ENCODE results near the gene CMTM1. TPM values are rescaled to one million over a fixed set of nuclear protein-coding genes. Genes with fewer than 3 reads are reported as not detected.

Gene CMTM1, protein sequence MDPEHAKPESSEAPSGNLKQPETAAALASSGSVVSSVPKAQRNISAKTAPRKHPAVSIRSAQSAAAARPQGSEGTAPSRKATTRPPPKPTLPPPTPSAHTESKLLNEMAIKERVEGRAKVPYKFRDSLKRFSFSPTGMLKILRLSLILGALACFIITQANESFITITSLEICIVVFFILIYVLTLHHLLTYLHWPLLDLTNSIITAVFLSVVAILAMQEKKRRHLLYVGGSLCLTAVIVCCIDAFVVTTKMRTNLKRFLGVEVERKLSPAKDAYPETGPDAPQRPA
- total RNA-seq: 1 to 10 TPM in 3 of 4 donors, not detected in 1; 2.0 to 5.1 (median 2.1) TPM

DNA sequence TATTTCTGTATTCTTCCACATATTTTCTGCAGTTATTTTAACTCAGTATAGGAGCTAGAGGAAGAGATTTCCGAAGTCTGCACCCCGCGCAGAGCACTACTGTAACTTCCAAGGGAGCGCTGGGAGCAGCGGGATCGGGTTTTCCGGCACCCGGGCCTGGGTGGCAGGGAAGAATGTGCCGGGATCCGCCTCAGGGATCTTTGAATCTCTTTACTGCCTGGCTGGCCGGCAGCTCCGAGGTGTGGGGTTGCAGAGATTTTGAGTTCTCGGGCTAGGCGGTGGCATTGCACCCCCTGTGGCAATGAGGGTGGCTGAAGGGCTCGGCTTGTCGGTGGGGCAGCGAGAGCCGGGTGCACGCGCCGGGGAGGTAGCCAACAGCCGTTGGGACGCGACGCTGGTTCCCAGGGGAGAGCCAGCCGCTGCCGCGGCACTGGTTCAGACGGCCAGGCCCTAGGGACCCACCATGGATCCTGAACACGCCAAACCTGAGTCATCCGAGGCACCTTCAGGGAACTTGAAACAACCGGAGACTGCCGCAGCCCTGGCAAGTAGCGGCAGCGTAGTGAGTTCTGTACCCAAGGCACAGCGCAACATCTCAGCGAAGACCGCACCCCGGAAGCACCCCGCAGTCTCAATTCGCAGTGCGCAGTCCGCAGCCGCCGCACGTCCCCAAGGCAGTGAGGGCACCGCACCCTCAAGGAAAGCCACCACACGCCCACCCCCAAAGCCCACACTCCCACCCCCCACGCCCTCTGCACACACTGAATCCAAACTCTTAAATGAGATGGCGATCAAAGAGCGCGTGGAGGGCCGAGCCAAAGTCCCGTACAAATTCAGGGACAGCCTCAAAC lies at the start of gene CMTM1:
Gene CMTM1, plus strand, starts transcription at position 389 of the 851 bp plus-strand sequence. Its CDS starts 75 bp downstream, at position 464.
- no peak within 1 kb of the TSS for H3K4me3 ChIP-seq
- 90 to 95% methylated on average over 49 to 54 of the region's 54 CpGs for WGBS, 2 donors
- TF ChIP-seq, protein P1, sequence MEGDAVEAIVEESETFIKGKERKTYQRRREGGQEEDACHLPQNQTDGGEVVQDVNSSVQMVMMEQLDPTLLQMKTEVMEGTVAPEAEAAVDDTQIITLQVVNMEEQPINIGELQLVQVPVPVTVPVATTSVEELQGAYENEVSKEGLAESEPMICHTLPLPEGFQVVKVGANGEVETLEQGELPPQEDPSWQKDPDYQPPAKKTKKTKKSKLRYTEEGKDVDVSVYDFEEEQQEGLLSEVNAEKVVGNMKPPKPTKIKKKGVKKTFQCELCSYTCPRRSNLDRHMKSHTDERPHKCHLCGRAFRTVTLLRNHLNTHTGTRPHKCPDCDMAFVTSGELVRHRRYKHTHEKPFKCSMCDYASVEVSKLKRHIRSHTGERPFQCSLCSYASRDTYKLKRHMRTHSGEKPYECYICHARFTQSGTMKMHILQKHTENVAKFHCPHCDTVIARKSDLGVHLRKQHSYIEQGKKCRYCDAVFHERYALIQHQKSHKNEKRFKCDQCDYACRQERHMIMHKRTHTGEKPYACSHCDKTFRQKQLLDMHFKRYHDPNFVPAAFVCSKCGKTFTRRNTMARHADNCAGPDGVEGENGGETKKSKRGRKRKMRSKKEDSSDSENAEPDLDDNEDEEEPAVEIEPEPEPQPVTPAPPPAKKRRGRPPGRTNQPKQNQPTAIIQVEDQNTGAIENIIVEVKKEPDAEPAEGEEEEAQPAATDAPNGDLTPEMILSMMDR (IDR thresholded peaks at IDR 0.05): no peak
- no peak for TF ChIP-seq EP300 (IDR thresholded peaks at IDR 0.05)
- no peak for TF ChIP-seq POLR2A (IDR thresholded peaks at IDR 0.05)

DNA sequence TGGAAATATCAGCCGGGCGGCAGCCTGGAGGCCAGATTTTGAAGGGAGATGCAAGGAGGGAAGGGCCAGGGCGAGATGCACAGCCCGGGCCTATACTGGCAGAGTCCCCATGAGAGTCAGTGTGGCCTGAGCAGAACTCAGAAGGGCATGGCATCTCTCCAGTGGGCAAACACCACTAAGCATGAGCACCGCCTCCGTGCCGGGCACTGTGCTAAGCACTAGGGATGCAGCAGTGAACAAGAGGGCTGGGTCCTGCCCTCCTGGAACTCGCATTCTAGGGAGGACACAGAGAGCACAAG lies 49.8 kb upstream of the CMTM1 start:
- Histone ChIP-seq H3K27ac (peak overlapping the region; percentile 87 to 99 (median 98)), H3K4me1 (peaks cover 15 to 87% (median 67%) of the 10 kb centered on the region in 4 donors), H3K36me3 (peaks cover 0 to 9% (median 0%) of the 10 kb centered on the region in 3 donors), H3K27me3 (no peaks in the 10 kb centered on the region), H3K9me3 (no peaks in the 10 kb centered on the region), H3K4me3 (no peak overlapping the region)
- TF ChIP-seq, protein P1 (IDR thresholded peaks at IDR 0.05): no peak
- no peak for TF ChIP-seq EP300 (IDR thresholded peaks at IDR 0.05)
- TF ChIP-seq POLR2A (IDR thresholded peaks at IDR 0.05): no peak
- 2 to 3% methylated on average over 8 of the region's 8 CpGs for WGBS, 2 donors
- DNase-seq (ENCODE audit: low spot score in 2 of 2): no peak

More for the DNA sequence above, at the start of gene CMTM1:
- Histone ChIP-seq H3K36me3 (peaks cover 0 to 54% (median 0%) of the 10 kb centered on the region in 3 donors), H3K27ac (no peak within 1 kb of the TSS), H3K4me1 (peaks cover 0 to 16% (median 2%) of the 10 kb centered on the region in 4 donors), H3K9me3 (no peaks in the 10 kb centered on the region), H3K27me3 (no peaks in the 10 kb centered on the region)
- no peak for DNase-seq (ENCODE audit: low spot score in 2 of 2)

DNA sequence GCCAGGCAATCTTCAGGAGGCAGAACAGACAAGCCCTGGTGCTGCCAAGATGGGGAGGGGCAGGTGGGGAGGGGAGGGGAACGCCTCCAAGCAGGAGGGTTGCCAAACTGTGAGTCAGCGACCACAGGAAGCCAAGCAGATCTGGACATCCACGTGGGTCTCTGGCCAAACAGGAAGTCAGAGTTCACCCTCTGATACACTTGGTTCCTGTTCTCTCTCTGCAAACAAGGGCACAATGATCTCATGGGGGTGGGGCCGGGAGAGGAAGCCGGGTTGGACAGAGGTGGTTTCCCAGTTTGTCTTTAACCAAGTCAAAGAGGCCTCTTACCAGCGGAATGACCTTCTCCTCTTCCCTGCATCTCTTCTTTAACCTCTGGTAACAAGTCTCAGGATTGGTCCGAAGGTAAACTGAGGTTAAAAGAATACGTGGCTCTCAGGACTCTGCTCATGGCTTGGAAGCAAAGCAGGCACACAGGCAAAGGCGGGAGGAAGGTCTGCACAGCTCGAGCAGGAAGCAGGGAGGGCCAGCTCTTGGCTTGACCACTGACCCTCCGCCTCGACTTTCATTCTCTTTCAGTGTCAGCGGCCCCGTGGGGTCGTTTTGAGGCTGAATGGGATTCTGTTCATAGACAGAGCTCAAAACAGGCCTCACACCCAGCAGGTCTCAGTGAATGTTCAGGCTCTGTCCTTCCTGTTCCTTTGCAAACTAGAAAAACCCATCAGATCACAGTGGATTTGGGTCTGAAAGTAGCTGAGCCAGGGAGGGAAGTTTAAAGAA lies 49.2 kb upstream of the CMTM1 start:
- Histone ChIP-seq H3K27me3 (no peaks in the 10 kb centered on the region), H3K27ac (peak overlapping the region; percentile 87 to 99 (median 98)), H3K4me1 (peaks cover 15 to 87% (median 67%) of the 10 kb centered on the region in 4 donors), H3K4me3 (peak overlapping the region; percentile 5 to 41 (median 24)), H3K36me3 (peaks cover 0 to 9% (median 0%) of the 10 kb centered on the region in 3 donors), H3K9me3 (no peaks in the 10 kb centered on the region)
- TF ChIP-seq, protein P1 (IDR thresholded peaks at IDR 0.05): no peak
- TF ChIP-seq POLR2A (IDR thresholded peaks at IDR 0.05): peak in 1 of 2 donors; percentile 66
- TF ChIP-seq EP300 (IDR thresholded peaks at IDR 0.05): peak; percentile 95 to 98
- WGBS, 2 donors: 1 to 4% methylated on average over 15 of the region's 15 CpGs
- DNase-seq (ENCODE audit: low spot score in 2 of 2): peak; percentile 94 to 99

DNA sequence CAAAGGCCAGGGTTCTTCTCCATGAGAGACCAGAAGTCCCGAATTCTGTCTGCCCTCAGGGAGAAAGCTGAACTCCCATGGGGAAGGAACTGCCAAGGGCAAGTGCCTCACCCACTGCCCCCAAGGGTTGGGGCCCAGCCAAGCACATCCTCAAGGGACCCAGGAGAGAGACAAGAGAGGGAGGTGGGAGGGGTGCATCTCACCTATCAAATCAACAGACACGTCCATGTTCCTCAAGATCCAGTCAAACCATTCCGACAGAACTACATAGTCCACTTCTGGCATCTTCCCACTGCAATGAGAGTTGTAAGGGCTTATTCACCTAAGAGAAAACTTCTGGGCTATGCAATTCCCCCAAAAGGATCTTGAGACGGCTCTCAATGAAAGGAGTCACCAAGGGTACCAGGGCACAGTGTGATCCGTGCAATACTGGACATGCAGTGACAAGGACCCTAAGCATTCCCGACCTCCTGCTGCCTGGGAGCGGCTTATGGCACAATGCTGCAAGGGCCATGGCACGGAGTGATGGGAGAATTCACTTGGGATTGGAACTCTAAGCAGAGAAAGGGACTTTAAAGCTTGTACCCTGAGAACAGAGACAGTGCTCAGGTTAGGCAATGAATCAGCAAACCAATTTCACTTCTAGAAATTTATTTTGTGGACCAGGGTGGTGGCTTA lies 48.5 kb upstream of the CMTM1 start:
- Histone ChIP-seq H3K36me3 (peaks cover 0 to 9% (median 0%) of the 10 kb centered on the region in 3 donors), H3K9me3 (no peaks in the 10 kb centered on the region), H3K4me3 (peak overlapping the region in 3 of 4 donors; percentile 5 to 41 (median 25)), H3K4me1 (peaks cover 15 to 87% (median 64%) of the 10 kb centered on the region in 4 donors), H3K27me3 (no peaks in the 10 kb centered on the region), H3K27ac (peak overlapping the region; percentile 87 to 99 (median 98))
- DNase-seq (ENCODE audit: low spot score in 2 of 2): no peak
- TF ChIP-seq EP300 (IDR thresholded peaks at IDR 0.05): no peak
- no peak for TF ChIP-seq POLR2A (IDR thresholded peaks at IDR 0.05)
- TF ChIP-seq, protein P1 (IDR thresholded peaks at IDR 0.05): no peak
- WGBS, 2 donors: 56 to 64% methylated on average over 8 of the region's 8 CpGs
